MCF 10A (cell line): ENCODE measurements around the gene FARSA. TPM values are rescaled to one million over a fixed set of nuclear protein-coding genes. Genes with fewer than 3 reads are reported as not detected.

ENCODE experiments used
- BruUV-seq: library from RNA; stranded (reverse); fragments of 400-500 nt; replicated peaks from 2 replicates; lab custom pipeline; 2021; lab: Mats Ljungman, UMichigan
- CTCF ChIA-PET: fragments of 300-600 bp; sonication (Branson Sonifier 250); formaldehyde crosslinking; extraction: SDS; loops from one replicate; lab custom pipeline; 2021; ENCODE audit warnings: antibody characterized with exemption, inconsistent platforms; lab: Yijun Ruan, JAX
- POLR2A ChIA-PET: fragments of 300-600, 350-650 bp; sonication (Branson Sonifier 250); formaldehyde crosslinking; extraction: SDS; loops from one replicate; lab custom pipeline; 2020; ENCODE audit warnings: antibody characterized with exemption, inconsistent platforms; lab: Yijun Ruan, JAX
- DNase-seq: peaks from one replicate; pipeline ENCODE4 v3.0.0-alpha.2; 2018; ENCODE audit not compliant: unreplicated experiment
- H3K27ac Mint-ChIP-seq: one replicate; pipeline ENCODE4 v1.8.0; 2022; ENCODE audit warnings: mild to moderate bottlenecking, low read depth, mixed read lengths; ENCODE audit not compliant: unreplicated experiment
- H3K27me3 Mint-ChIP-seq: one replicate; pipeline ENCODE4 v1.8.0; 2022; ENCODE audit warnings: mixed read lengths; ENCODE audit not compliant: insufficient read depth, unreplicated experiment
- H3K36me3 Mint-ChIP-seq: one replicate; pipeline ENCODE4 v1.8.0; 2022; ENCODE audit warnings: mild to moderate bottlenecking, moderate library complexity, mixed read lengths; ENCODE audit not compliant: insufficient read depth, unreplicated experiment
- H3K4me1 Mint-ChIP-seq: one replicate; pipeline ENCODE4 v1.8.0; 2022; ENCODE audit warnings: mixed read lengths; ENCODE audit not compliant: insufficient read depth, unreplicated experiment
- H3K4me3 Mint-ChIP-seq: one replicate; pipeline ENCODE4 v1.8.0; 2022; ENCODE audit warnings: mild to moderate bottlenecking, moderate library complexity, mixed read lengths; ENCODE audit not compliant: unreplicated experiment
- H3K9me3 Mint-ChIP-seq: one replicate; pipeline ENCODE4 v1.8.0; 2022; ENCODE audit warnings: mixed read lengths; ENCODE audit not compliant: unreplicated experiment
- intact Hi-C: fragments of 100-400 bp; cut with micrococcal nuclease; formaldehyde crosslinking; loops from 2 replicates; pipeline ENCODE4 v1.14.1; 2022
- total RNA-seq: library from RNA; stranded (reverse); gene quantifications from 2 replicates; pipeline ENCODE4 v1.2.3, GENCODE V29; 2022
- TF ChIP-seq, protein P1 (sequence below): fragments of 200-600 bp; IDR thresholded peaks from one replicate; pipeline ENCODE4 v1.8.0; 2022; ENCODE audit warnings: antibody characterized with exemption, mild to moderate bottlenecking; ENCODE audit not compliant: unreplicated experiment

FARSA gene
- total RNA-seq, 1 experiment from 2014 or later = 107 TPM

GRCh38 chr19:12936582-12936981, 3.1 kb upstream of the FARSA start:
- no peak for DNase-seq
- Mint-ChIP-seq H3K9me3 (no peaks in the 10 kb centered on the region), H3K27me3 (no peaks in the 10 kb centered on the region), H3K36me3 (peaks cover 50% of the 10 kb centered on the region), H3K27ac (no peak overlapping the region), H3K4me1 (peaks cover 26% of the 10 kb centered on the region), H3K4me3 (no peak overlapping the region)
- TF ChIP-seq, protein P1, sequence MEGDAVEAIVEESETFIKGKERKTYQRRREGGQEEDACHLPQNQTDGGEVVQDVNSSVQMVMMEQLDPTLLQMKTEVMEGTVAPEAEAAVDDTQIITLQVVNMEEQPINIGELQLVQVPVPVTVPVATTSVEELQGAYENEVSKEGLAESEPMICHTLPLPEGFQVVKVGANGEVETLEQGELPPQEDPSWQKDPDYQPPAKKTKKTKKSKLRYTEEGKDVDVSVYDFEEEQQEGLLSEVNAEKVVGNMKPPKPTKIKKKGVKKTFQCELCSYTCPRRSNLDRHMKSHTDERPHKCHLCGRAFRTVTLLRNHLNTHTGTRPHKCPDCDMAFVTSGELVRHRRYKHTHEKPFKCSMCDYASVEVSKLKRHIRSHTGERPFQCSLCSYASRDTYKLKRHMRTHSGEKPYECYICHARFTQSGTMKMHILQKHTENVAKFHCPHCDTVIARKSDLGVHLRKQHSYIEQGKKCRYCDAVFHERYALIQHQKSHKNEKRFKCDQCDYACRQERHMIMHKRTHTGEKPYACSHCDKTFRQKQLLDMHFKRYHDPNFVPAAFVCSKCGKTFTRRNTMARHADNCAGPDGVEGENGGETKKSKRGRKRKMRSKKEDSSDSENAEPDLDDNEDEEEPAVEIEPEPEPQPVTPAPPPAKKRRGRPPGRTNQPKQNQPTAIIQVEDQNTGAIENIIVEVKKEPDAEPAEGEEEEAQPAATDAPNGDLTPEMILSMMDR = no peak
- intact Hi-C loops = no loop called here
- ChIA-PET POLR2A (interaction anchor here (1.5 kb wide), 1 partner anchor 18 kb away, joined by 5 read pairs; no protein-coding TSS in a partner anchor), CTCF (no interaction called here)
- no TSS peak for BruUV-seq

DNA sequence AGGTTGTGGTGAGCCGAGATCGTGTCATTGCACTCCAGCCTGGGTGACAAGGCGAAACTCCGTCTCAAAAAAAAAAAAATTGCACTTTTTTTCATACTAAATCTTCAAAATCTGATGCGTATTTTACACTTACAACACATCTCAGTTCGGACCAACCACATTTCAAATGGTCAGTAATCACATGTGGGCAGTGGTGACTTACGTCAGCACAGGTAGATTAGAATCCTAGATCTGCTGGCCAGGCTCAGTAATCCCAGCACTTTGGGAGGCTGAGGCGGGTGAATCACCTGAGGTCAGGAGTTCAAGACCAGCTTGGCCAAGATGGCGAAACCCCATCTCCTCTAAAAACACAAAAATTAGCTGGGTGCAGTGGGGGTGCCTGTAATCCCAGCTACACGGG, 1.6 kb upstream of the FARSA start:
- peaks cover 46% of the 10 kb centered on the region for H3K36me3 Mint-ChIP-seq
- no peaks in the 10 kb centered on the region for H3K9me3 Mint-ChIP-seq
- no peak for DNase-seq
- no peaks in the 10 kb centered on the region for H3K27me3 Mint-ChIP-seq
- POLR2A ChIA-PET = interaction anchor here (0.6 to 3.1 kb wide), 2 partner anchors 19 to 44 kb away, joined by 3 to 20 read pairs; partner anchors contain the start of gene GCDH
- no peak overlapping the region for H3K4me3 Mint-ChIP-seq
- H3K27ac Mint-ChIP-seq = no peak overlapping the region
- peaks cover 19% of the 10 kb centered on the region for H3K4me1 Mint-ChIP-seq
- TF ChIP-seq, protein P1 = no peak
- intact Hi-C loops = no loop called here
- CTCF ChIA-PET = interaction anchor here (0.6 to 0.7 kb wide), 2 partner anchors 217 to 1150 kb away, joined by 3 read pairs; no protein-coding TSS in a partner anchor
- no TSS peak for BruUV-seq

DNA sequence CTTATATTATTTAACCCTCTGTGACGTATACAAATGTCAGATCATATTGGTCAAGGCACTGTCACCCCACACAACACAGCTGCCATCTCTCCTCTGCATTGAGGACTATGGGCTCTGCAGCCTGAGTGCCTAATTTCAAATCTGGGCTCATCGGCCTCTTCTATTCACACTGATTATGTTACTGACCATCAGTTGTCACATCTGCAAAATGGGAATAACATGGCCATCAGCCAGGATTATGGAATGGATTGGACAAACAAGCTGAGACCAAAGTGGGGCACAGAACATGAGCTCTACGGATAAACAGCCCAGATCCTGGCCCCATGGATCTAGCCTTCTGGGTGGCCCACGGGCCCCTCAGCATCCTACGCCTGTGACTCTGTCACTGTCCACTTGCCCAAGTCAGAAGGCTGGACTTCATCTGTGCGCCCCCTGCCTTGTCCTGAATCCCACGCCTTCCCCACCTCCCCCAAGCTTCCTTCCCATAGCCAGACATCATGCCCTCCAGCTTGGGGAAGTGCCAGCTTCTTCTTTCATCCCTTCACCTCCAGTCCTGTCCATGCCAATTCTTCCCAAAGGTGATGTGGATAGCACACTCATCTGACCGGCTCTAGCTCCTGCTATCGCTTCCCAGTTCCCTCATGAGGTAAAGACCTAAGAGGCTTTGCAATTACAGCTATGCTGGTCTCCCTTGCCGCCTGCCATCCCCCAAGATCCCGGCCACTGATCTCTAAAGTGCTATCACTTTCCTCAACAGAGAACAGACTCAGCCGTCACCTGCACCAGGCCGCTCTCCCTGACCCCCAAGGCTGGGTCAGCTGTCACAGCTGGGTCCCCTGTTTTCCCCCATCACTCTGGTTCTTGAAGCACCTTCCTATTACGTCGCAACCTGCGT, 872 bp downstream of the FARSA start:
- H3K27ac Mint-ChIP-seq = peak overlapping the region; percentile 95
- H3K4me3 Mint-ChIP-seq = peak overlapping the region; percentile 98
- POLR2A ChIA-PET = interaction anchor here (0.6 to 3.1 kb wide), 12 partner anchors 12 to 220 kb away, joined by 3 to 20 read pairs (median 5); partner anchors contain the start of genes DNASE2, GCDH, RAD23A and SYCE2
- TF ChIP-seq, protein P1 = no peak
- CTCF ChIA-PET = interaction anchor here (0.7 to 1.7 kb wide), 4 partner anchors 10 to 53 kb away, joined by 3 to 5 read pairs (median 4); no protein-coding TSS in a partner anchor
- peaks cover 12% of the 10 kb centered on the region for H3K4me1 Mint-ChIP-seq
- intact Hi-C loops = no loop called here
- no peaks in the 10 kb centered on the region for H3K9me3 Mint-ChIP-seq
- DNase-seq = no peak
- no TSS peak for BruUV-seq
- no peaks in the 10 kb centered on the region for H3K27me3 Mint-ChIP-seq
- peaks cover 48% of the 10 kb centered on the region for H3K36me3 Mint-ChIP-seq
